Mesenchymal stem cell (in vitro differentiated cells and primary cell): Measurements from ENCODE around the gene SH3GL3.

Source experiments
- DNase-seq: peaks from one replicate; pipeline ENCODE4 v3.0.0-alpha.2; 2013
- H2AFZ ChIP-seq: one replicate; pipeline ENCODE4 v1.6.1; 2013; ENCODE audit warnings: low read depth, mild to moderate bottlenecking, control low read depth, inconsistent platforms, low read length, moderate library complexity
- H2AK5ac ChIP-seq: 2 replicates; pipeline ENCODE4 v1.6.1; 2013; ENCODE audit warnings: low read length, moderate library complexity, mild to moderate bottlenecking, inconsistent platforms; ENCODE audit not compliant: severe bottlenecking
- H2BK120ac ChIP-seq: one replicate; pipeline ENCODE4 v1.6.1; 2013; ENCODE audit warnings: low read depth, mild to moderate bottlenecking, inconsistent platforms, low read length, moderate library complexity
- H2BK12ac ChIP-seq, 2 experiments: one replicate each; pipeline ENCODE4 v1.6.1; 2013; ENCODE audit warnings: inconsistent platforms in 2 of 2, low read length in 2 of 2, mild to moderate bottlenecking in 2 of 2, moderate library complexity in 2 of 2, control low read depth in 1 of 2
- H2BK15ac ChIP-seq: one replicate; pipeline ENCODE4 v1.6.1; 2013; ENCODE audit warnings: mild to moderate bottlenecking, low read depth, inconsistent platforms; ENCODE audit not compliant: poor library complexity, severe bottlenecking
- H2BK5ac ChIP-seq: 2 replicates; pipeline ENCODE4 v1.6.1; 2013; ENCODE audit warnings: low read depth, mild to moderate bottlenecking, low read length, control low read depth, inconsistent platforms; ENCODE audit not compliant: poor library complexity, severe bottlenecking
- H3K14ac ChIP-seq, 2 experiments: one replicate each; pipeline ENCODE4 v1.6.1; 2013; ENCODE audit warnings: inconsistent platforms in 2 of 2, low read length in 2 of 2, control low read depth in 1 of 2, mild to moderate bottlenecking in 1 of 2, moderate library complexity in 1 of 2
- H3K18ac ChIP-seq, 2 experiments: one replicate each; pipeline ENCODE4 v1.6.1; 2013; ENCODE audit warnings: inconsistent platforms in 2 of 2, low read length in 2 of 2, control low read depth in 1 of 2, low read depth in 1 of 2, mild to moderate bottlenecking in 1 of 2
- H3K23ac ChIP-seq, 2 experiments: one replicate each; pipeline ENCODE4 v1.6.1; 2013; ENCODE audit warnings: inconsistent platforms in 2 of 2, low read length in 2 of 2, mild to moderate bottlenecking in 2 of 2, moderate library complexity in 2 of 2, control low read depth in 1 of 2
- H3K27ac ChIP-seq: 2 replicates; pipeline ENCODE4 v1.5.1; 2013; ENCODE audit warnings: mild to moderate bottlenecking, moderate library complexity, low read length, control low read depth, inconsistent platforms; ENCODE audit not compliant: poor library complexity, severe bottlenecking
- H3K27me3 ChIP-seq, 2 experiments: 2 replicates each; pipeline versions ENCODE4 v1.6.1 to v1.7.0; 2013; ENCODE audit warnings: low read length in 2 of 2, mild to moderate bottlenecking in 2 of 2, moderate library complexity in 2 of 2, control low read depth in 1 of 2, inconsistent platforms in 1 of 2; ENCODE audit not compliant: control insufficient read depth in 1 of 2, insufficient read depth in 1 of 2
- H3K36me3 ChIP-seq, 2 experiments: 2 replicates each; pipeline versions ENCODE4 v1.6.1 to v1.7.0; 2013; ENCODE audit warnings: low read length in 2 of 2, control low read depth in 1 of 2, inconsistent platforms in 1 of 2, low read depth in 1 of 2, mild to moderate bottlenecking in 1 of 2; ENCODE audit not compliant: insufficient read depth in 2 of 2, control insufficient read depth in 1 of 2
- H3K4ac ChIP-seq, 2 experiments: one replicate each; pipeline ENCODE4 v1.6.1; 2013; ENCODE audit warnings: inconsistent platforms in 2 of 2, low read length in 2 of 2, mild to moderate bottlenecking in 2 of 2, moderate library complexity in 2 of 2, control low read depth in 1 of 2, low read depth in 1 of 2
- H3K4me1 ChIP-seq: 2 replicates; pipeline ENCODE4 v1.6.1; 2013; ENCODE audit warnings: low read depth, low read length, control low read depth; ENCODE audit not compliant: control insufficient read depth, insufficient read depth
- H3K4me2 ChIP-seq: 2 replicates; pipeline ENCODE4 v1.6.1; 2013; ENCODE audit warnings: low read length, mild to moderate bottlenecking, inconsistent platforms; ENCODE audit not compliant: poor library complexity, severe bottlenecking
- H3K4me3 ChIP-seq, 2 experiments: 2 replicates each; pipeline versions ENCODE4 v1.5.1 to v1.7.0; 2013; ENCODE audit warnings: low read length in 2 of 2, mild to moderate bottlenecking in 2 of 2, control low read depth in 1 of 2, low read depth in 1 of 2; ENCODE audit not compliant: insufficient read depth in 1 of 2
- H3K79me1 ChIP-seq: replicated peaks from 2 replicates; pipeline ENCODE4 v1.6.1; 2013; ENCODE audit warnings: mild to moderate bottlenecking, control low read depth, low read length, inconsistent platforms; ENCODE audit not compliant: poor library complexity, severe bottlenecking
- H3K9ac ChIP-seq: 2 replicates; pipeline ENCODE4 v1.7.0; 2013; ENCODE audit warnings: mild to moderate bottlenecking, low read length, moderate library complexity
- H3K9me3 ChIP-seq: 2 replicates; pipeline ENCODE4 v1.7.0; 2013; ENCODE audit warnings: mild to moderate bottlenecking, low read length; ENCODE audit not compliant: control insufficient read depth
- H4K8ac ChIP-seq: one replicate; pipeline ENCODE4 v1.6.1; 2013; ENCODE audit warnings: inconsistent platforms, mild to moderate bottlenecking, low read length, moderate library complexity
- H4K91ac ChIP-seq: one replicate; pipeline ENCODE4 v1.6.1; 2013; ENCODE audit warnings: mild to moderate bottlenecking, low read length, inconsistent platforms
- WGBS: methylation state at CpG from one replicate; pipeline ENCODE4 v1.1.7; 2013; ENCODE audit warnings: mixed read lengths; 5-methylcytosine and 5-hydroxymethylcytosine counted together

The SH3GL3 gene

DNA sequence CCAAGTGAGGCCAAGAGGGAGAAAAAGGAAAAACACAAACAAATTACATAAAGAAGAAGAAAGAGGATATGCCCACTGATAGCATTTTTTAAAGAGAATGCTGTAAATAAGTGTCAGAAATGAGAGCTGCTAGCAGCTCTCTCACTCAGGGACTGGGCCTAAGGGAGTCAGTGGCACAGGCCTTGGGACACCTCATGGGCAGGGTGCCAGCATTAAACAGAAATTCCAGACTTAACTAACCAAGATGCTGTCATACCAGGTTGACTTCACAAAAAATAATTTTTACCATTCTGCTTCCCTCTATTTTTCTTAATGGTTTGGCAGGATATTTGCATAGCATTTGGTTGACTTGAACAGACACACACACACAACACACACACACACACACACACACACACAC, 114.5 kb downstream of the SH3GL3 start:
- no peak overlapping the region for H2BK5ac ChIP-seq
- no peak overlapping the region for H2BK120ac ChIP-seq
- H2BK12ac ChIP-seq = no peak overlapping the region
- no peak overlapping the region for H3K18ac ChIP-seq
- H3K4ac ChIP-seq = no peak overlapping the region
- no peak overlapping the region for H2BK15ac ChIP-seq
- no peak overlapping the region for H2AK5ac ChIP-seq
- no peak overlapping the region for H3K4me3 ChIP-seq
- no peak overlapping the region for H3K9ac ChIP-seq
- no peaks in the 10 kb centered on the region for H3K36me3 ChIP-seq
- H3K27me3 ChIP-seq = peaks cover 3 to 7% of the 10 kb centered on the region in 2 experiments
- peak; percentile 5 for DNase-seq
- no peak overlapping the region for H3K23ac ChIP-seq
- H3K14ac ChIP-seq = no peak overlapping the region
- no peak overlapping the region for H4K8ac ChIP-seq
- no peak overlapping the region for H3K4me2 ChIP-seq
- no peak overlapping the region for H4K91ac ChIP-seq
- no peaks in the 10 kb centered on the region for H3K4me1 ChIP-seq
- no peak overlapping the region for H3K27ac ChIP-seq
- H3K9me3 ChIP-seq = no peaks in the 10 kb centered on the region
- no peaks in the 10 kb centered on the region for H3K79me1 ChIP-seq
- no peak overlapping the region for H2AFZ ChIP-seq

DNA sequence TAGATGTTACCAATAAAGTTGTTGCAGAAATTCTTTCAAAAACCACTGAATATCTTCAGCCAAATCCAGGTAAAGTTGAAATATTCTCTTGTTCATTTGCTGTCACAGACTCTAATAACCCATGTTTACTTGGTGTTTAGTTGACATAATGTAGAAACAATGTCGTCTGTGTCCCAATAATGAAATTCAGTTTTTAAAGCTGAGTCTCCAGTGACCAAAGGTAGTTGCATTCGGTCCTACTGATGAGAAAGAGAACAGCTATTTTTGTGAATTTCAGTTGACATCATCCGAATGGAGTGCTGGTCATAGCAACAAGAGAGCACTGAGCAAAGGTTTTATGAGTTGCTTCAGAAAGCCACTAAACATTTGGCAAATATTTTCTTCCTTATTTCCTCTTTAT, 118.0 kb downstream of the SH3GL3 start:
- Histone ChIP-seq H3K4me2 (no peak overlapping the region), H3K27me3 (peaks cover 0 to under 1% of the 10 kb centered on the region in 2 experiments), H2AK5ac (no peak overlapping the region), H3K4ac (no peak overlapping the region), H3K9me3 (no peaks in the 10 kb centered on the region), H3K23ac (no peak overlapping the region), H4K91ac (no peak overlapping the region), H3K36me3 (no peaks in the 10 kb centered on the region), H3K27ac (no peak overlapping the region), H2BK12ac (no peak overlapping the region), H3K9ac (no peak overlapping the region), H2BK120ac (no peak overlapping the region), H3K79me1 (no peaks in the 10 kb centered on the region), H4K8ac (no peak overlapping the region), H3K18ac (no peak overlapping the region), H2AFZ (no peak overlapping the region), H3K14ac (no peak overlapping the region), H2BK5ac (no peak overlapping the region), H3K4me3 (no peak overlapping the region), H3K4me1 (peaks cover 1% of the 10 kb centered on the region), H2BK15ac (no peak overlapping the region)
- 74% methylated on average over 3 of the region's 3 CpGs for WGBS
- no peak for DNase-seq

DNA sequence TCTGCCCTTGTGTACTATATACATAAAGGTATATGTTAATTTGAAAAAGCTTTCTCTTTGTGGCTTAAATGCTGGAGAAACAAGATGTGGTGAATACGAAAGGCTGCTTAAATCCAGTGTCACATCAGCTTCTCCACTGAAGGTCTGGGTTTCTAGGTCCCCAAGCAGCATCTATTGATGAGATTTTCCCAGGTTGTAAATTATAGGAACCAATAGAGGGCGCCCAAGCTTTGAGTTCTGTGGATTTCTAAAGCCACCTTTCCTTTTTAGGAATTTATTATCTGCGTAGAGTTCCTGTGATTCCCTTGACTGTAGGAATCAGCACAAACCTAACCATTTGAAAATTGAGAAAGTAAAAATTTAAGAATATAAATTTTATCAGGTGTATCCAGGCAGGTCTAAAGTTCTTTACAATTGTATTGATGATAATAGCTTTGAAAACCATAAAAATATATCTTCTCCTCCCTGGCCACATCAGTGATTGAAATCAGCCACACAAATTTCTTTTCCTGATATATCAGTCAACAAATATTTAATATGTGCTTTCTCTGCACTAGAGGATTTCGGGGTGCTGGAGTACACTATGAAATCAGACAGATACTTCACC, 118.5 kb downstream of the SH3GL3 start:
- 9% methylated on average over 2 of the region's 4 CpGs for WGBS
- H3K23ac ChIP-seq = no peak overlapping the region
- H4K8ac ChIP-seq = no peak overlapping the region
- H2AK5ac ChIP-seq = no peak overlapping the region
- no peak overlapping the region for H2BK15ac ChIP-seq
- no peak overlapping the region for H2AFZ ChIP-seq
- H3K36me3 ChIP-seq = no peaks in the 10 kb centered on the region
- no peak overlapping the region for H2BK5ac ChIP-seq
- H3K27me3 ChIP-seq = no peaks in the 10 kb centered on the region
- DNase-seq = peak; percentile 34
- peaks cover 1% of the 10 kb centered on the region for H3K4me1 ChIP-seq
- H3K4me2 ChIP-seq = no peak overlapping the region
- H3K4ac ChIP-seq = no peak overlapping the region
- H2BK12ac ChIP-seq = no peak overlapping the region
- H3K9ac ChIP-seq = no peak overlapping the region
- H3K18ac ChIP-seq = no peak overlapping the region
- no peak overlapping the region for H3K4me3 ChIP-seq
- H3K9me3 ChIP-seq = no peaks in the 10 kb centered on the region
- no peak overlapping the region for H3K27ac ChIP-seq
- no peak overlapping the region for H4K91ac ChIP-seq
- H3K14ac ChIP-seq = no peak overlapping the region
- no peak overlapping the region for H2BK120ac ChIP-seq
- no peaks in the 10 kb centered on the region for H3K79me1 ChIP-seq

DNA sequence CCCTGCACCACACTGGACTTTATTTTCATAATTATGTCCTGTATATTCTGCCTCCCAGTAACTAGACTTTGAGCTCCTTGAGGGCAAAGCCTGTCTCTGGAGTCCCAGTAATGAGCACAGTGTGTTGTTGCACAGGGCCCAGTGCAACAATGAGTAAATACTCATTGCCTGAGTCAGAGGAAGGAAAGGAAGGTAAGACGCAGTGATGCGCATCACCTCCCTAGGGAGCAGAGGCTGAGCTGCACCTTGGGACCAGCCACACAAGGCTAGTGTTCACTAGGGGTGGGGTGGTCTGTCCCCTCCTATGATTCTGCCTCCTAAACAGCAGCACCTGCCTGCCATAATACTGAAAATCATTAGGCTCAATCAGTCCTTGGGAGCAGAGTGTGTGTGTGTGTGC, 120.2 kb downstream of the SH3GL3 start:
- H3K79me1 ChIP-seq = no peaks in the 10 kb centered on the region
- no peak overlapping the region for H3K4me2 ChIP-seq
- H3K9me3 ChIP-seq = no peaks in the 10 kb centered on the region
- no peak overlapping the region for H3K9ac ChIP-seq
- 79% methylated on average over 2 of the region's 2 CpGs for WGBS
- H4K8ac ChIP-seq = no peak overlapping the region
- H2BK120ac ChIP-seq = no peak overlapping the region
- peaks cover 1% of the 10 kb centered on the region for H3K4me1 ChIP-seq
- no peak overlapping the region for H2AK5ac ChIP-seq
- no peak overlapping the region for H2BK5ac ChIP-seq
- H2BK12ac ChIP-seq = no peak overlapping the region
- no peaks in the 10 kb centered on the region for H3K36me3 ChIP-seq
- H3K4ac ChIP-seq = no peak overlapping the region
- H2AFZ ChIP-seq = no peak overlapping the region
- H3K18ac ChIP-seq = no peak overlapping the region
- no peak overlapping the region for H3K23ac ChIP-seq
- H3K4me3 ChIP-seq = no peak overlapping the region
- no peak overlapping the region for H3K27ac ChIP-seq
- H3K14ac ChIP-seq = no peak overlapping the region
- no peak overlapping the region for H4K91ac ChIP-seq
- H3K27me3 ChIP-seq = peaks cover 0 to 5% of the 10 kb centered on the region in 2 experiments
- DNase-seq = no peak
- no peak overlapping the region for H2BK15ac ChIP-seq
